Measurements from ENCODE around the gene USP34. TPM values are rescaled to one million over a fixed set of nuclear protein-coding genes. Genes with fewer than 3 reads are reported as not detected.
A peak's percentile ranks its signal among the peaks of the same experiment; 100 is the strongest.

Gene USP34
- total RNA-seq, 1 donor from 2014 or later: 83.2 TPM

DNA sequence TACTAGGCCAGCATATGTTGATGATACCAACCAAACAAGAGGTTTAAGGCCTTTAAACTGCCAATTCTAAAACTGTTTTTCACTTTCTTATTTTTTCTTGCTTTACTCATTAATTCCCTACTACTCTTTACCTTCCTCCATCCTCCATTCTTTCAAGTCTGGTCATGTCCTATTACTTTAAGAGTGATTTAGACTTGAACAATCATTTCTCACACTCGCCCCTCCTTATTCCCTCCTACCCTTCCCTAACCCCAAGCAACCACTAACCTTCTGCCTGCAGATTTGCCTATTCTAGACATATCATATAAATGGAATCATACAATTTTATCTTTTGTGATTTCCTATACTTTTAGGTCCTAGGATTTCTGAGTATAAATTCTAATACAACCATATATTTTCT, 127.7 kb downstream of the USP34 start:
- no peak overlapping the region for H3K4me3 ChIP-seq (ENCODE audit: low read depth, low read length)
- TF ChIP-seq, protein P1, sequence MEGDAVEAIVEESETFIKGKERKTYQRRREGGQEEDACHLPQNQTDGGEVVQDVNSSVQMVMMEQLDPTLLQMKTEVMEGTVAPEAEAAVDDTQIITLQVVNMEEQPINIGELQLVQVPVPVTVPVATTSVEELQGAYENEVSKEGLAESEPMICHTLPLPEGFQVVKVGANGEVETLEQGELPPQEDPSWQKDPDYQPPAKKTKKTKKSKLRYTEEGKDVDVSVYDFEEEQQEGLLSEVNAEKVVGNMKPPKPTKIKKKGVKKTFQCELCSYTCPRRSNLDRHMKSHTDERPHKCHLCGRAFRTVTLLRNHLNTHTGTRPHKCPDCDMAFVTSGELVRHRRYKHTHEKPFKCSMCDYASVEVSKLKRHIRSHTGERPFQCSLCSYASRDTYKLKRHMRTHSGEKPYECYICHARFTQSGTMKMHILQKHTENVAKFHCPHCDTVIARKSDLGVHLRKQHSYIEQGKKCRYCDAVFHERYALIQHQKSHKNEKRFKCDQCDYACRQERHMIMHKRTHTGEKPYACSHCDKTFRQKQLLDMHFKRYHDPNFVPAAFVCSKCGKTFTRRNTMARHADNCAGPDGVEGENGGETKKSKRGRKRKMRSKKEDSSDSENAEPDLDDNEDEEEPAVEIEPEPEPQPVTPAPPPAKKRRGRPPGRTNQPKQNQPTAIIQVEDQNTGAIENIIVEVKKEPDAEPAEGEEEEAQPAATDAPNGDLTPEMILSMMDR (IDR thresholded peaks at IDR 0.05; ENCODE audit: insufficient read depth, low read length, severe bottlenecking): no peak
- DNase-seq (ENCODE audit: low read depth) (peak; percentile 63), FAIRE-seq (no peak)
- H3K27me3 ChIP-seq (ENCODE audit: control insufficient read depth, insufficient read depth, low read length): no peaks in the 10 kb centered on the region
- H3K36me3 ChIP-seq (ENCODE audit: control insufficient read depth, insufficient read depth, low read length): peaks cover 7% of the 10 kb centered on the region

DNA sequence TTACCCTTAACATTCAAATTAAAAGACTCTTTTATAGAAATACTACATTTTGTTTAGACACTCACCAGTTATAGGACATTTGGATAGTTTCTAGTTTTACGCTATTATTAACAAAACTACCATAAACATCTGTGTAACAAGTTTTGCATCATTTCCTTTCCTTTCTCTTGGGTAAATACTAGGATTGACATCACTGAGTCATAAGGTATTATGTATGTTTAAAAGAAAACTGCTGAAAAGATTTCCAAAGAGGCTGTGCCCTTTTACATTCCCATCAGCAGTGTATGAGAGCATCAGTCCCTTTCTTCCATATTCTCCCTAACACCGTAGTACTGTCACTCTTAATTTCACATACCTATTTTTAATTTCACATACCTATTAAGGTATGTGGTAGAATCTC, 130.6 kb downstream of the USP34 start:
- peak; percentile 85 for DNase-seq (ENCODE audit: low read depth)
- FAIRE-seq: no peak

DNA sequence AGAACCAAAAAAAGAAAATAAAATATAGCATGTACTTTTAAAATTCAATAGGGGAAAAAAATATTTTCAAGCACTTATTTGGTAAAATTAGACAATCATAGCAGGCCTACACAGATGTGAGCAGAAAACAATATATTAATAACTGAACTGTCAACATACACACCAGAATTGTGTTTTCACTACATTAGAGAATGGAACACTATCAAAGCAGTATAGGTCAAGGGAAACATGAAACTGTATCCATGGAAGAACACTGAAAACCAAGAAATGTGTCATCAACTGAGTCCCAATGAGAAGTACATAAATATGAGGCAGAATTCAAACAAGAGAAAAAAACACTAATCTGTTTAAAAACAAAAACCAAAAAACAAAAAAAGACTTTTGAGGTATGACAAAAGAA, 132.4 kb downstream of the USP34 start:
- Histone ChIP-seq H3K27me3 (ENCODE audit: control insufficient read depth, insufficient read depth, low read length) (no peaks in the 10 kb centered on the region), H3K4me3 (ENCODE audit: low read depth, low read length) (no peak overlapping the region), H3K36me3 (ENCODE audit: control insufficient read depth, insufficient read depth, low read length) (peaks cover 3% of the 10 kb centered on the region)
- TF ChIP-seq, protein P1 (IDR thresholded peaks at IDR 0.05; ENCODE audit: insufficient read depth, low read length, severe bottlenecking): no peak
- no peak for DNase-seq (ENCODE audit: low read depth)
- no peak for FAIRE-seq

More for the DNA sequence above, 130.6 kb downstream of the USP34 start:
- no peaks in the 10 kb centered on the region for H3K27me3 ChIP-seq (ENCODE audit: control insufficient read depth, insufficient read depth, low read length)
- H3K4me3 ChIP-seq (ENCODE audit: low read depth, low read length): no peak overlapping the region
- TF ChIP-seq, protein P1 (IDR thresholded peaks at IDR 0.05; ENCODE audit: insufficient read depth, low read length, severe bottlenecking): no peak
- H3K36me3 ChIP-seq (ENCODE audit: control insufficient read depth, insufficient read depth, low read length): peaks cover 3% of the 10 kb centered on the region

DNA sequence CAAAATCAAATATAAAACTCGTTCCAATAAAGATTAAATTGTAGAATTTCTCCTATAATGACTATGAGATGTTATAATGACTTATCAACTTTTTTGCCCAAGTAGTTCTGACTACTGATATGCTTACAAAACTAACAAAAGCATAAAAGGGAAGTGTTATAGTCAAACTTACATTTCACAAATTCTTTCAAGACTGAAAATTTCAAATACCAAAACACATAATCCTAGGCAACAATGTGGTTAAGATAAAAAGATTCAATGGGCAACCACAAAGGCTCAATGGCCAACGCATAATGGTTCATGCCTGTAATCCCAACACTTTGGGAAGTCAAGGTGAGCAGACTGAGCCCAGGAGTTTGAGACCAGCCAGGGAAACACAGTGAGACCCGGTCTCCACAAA, 135.7 kb downstream of the USP34 start:
- Histone ChIP-seq H3K36me3 (ENCODE audit: control insufficient read depth, insufficient read depth, low read length) (peaks cover 3% of the 10 kb centered on the region), H3K4me3 (ENCODE audit: low read depth, low read length) (no peak overlapping the region), H3K27me3 (ENCODE audit: control insufficient read depth, insufficient read depth, low read length) (no peaks in the 10 kb centered on the region)
- DNase-seq (ENCODE audit: low read depth) (no peak), FAIRE-seq (no peak)
- TF ChIP-seq, protein P1 (IDR thresholded peaks at IDR 0.05; ENCODE audit: insufficient read depth, low read length, severe bottlenecking): no peak

DNA sequence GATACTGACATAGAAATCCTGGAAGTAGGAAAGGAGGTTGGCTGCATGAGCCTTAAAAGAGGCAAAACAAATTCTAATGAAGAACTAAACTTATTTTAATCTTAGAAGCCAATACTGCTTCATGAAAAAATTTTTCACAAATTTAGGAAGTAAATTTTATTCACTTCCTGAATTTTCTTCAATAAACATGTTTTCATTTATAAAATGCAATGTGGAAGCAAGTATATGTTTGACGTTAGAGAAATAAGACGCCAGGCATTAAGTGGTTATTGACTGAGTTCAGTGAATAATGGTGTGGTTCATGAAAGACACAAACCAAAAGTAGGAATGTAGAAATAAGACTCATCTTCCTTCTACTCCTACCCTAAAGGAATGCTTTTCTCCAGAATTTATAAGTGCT, 136.4 kb downstream of the USP34 start:
- Histone ChIP-seq H3K36me3 (ENCODE audit: control insufficient read depth, insufficient read depth, low read length) (peaks cover 3% of the 10 kb centered on the region), H3K27me3 (ENCODE audit: control insufficient read depth, insufficient read depth, low read length) (no peaks in the 10 kb centered on the region), H3K4me3 (ENCODE audit: low read depth, low read length) (no peak overlapping the region)
- FAIRE-seq (no peak), DNase-seq (ENCODE audit: low read depth) (no peak)
- TF ChIP-seq, protein P1 (IDR thresholded peaks at IDR 0.05; ENCODE audit: insufficient read depth, low read length, severe bottlenecking): no peak

DNA sequence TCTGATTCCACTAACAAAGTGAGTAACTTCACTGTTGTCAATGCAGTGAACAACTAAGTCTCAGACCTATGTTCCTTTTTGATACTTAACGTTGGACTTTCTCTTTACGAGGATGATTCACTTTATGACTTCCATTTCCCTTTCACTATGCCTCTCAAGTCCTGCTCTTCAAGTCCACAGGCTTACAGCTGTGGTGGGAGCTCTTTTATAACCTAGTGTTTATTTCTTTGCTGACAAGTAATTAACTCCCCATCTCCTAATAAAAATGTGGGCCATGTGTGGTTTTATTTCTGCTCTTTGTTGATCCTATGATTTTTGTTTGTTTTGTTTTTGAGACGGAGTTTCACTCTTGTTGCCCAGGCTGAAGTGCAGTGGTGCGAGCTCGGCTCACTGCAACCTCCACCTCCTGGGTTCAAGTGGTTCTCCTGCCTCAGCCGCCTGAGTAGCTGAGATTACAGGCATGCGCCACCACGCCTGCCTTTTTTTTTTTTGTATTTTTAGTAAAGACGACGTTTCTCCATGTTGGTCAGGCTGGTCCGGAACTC, 142.1 kb downstream of the USP34 start:
- Histone ChIP-seq H3K27me3 (ENCODE audit: control insufficient read depth, insufficient read depth, low read length) (no peaks in the 10 kb centered on the region), H3K4me3 (ENCODE audit: low read depth, low read length) (no peak overlapping the region), H3K36me3 (ENCODE audit: control insufficient read depth, insufficient read depth, low read length) (peaks cover 2% of the 10 kb centered on the region)
- DNase-seq (ENCODE audit: low read depth) (peak; percentile 55), FAIRE-seq (no peak)
- TF ChIP-seq, protein P1 (IDR thresholded peaks at IDR 0.05; ENCODE audit: insufficient read depth, low read length, severe bottlenecking): no peak
